Endothelial cell (in vitro differentiated cells): Measurements from ENCODE around the gene FXN. TPM values are rescaled to one million over a fixed set of nuclear protein-coding genes. Genes with fewer than 3 reads are reported as not detected.

ENCODE experiments used
- DNase-seq: peaks from one replicate; pipeline ENCODE4 v3.0.0; 2021; ENCODE audit warnings: low spot score
- H3K27ac Mint-ChIP-seq: one replicate; pipeline ENCODE4 v1.8.0; 2021; ENCODE audit warnings: mixed read lengths, inconsistent platforms; ENCODE audit not compliant: unreplicated experiment
- H3K27me3 Mint-ChIP-seq: one replicate; pipeline ENCODE4 v1.8.0; 2021; ENCODE audit warnings: mild to moderate bottlenecking, moderate library complexity, mixed read lengths, inconsistent platforms; ENCODE audit not compliant: unreplicated experiment
- H3K36me3 Mint-ChIP-seq: one replicate; pipeline ENCODE4 v1.8.0; 2021; ENCODE audit warnings: mild to moderate bottlenecking, low read depth, mixed read lengths, inconsistent platforms; ENCODE audit not compliant: unreplicated experiment
- H3K4me1 Mint-ChIP-seq: one replicate; pipeline ENCODE4 v1.8.0; 2021; ENCODE audit warnings: mild to moderate bottlenecking, mixed read lengths, inconsistent platforms; ENCODE audit not compliant: unreplicated experiment
- H3K4me3 Mint-ChIP-seq: one replicate; pipeline ENCODE4 v1.8.0; 2021; ENCODE audit warnings: mild to moderate bottlenecking, mixed read lengths, inconsistent platforms; ENCODE audit not compliant: unreplicated experiment
- H3K9me3 Mint-ChIP-seq: one replicate; pipeline ENCODE4 v1.8.0; 2021; ENCODE audit warnings: mixed read lengths, inconsistent platforms; ENCODE audit not compliant: unreplicated experiment
- CTCF ChIP-seq: fragments of 200-600 bp; sonication (generic); IDR thresholded peaks from one replicate; pipeline ENCODE4 v1.5.0; 2021; ENCODE audit warnings: antibody characterized with exemption; ENCODE audit not compliant: unreplicated experiment
- total RNA-seq: library from RNA; stranded (reverse); fragmentation: NEBNext Ultra II Directional; extraction: Animal tissue kit (Norgen Biotek cat#: 25700); gene quantifications from one replicate; pipeline ENCODE4 v1.2.1, GENCODE V29; 2021; ENCODE audit not compliant: unreplicated experiment

FXN gene
- total RNA-seq, 1 donor from 2014 or later: 14.4 TPM

GRCh38 chr9:69054989-69055388, 19.4 kb downstream of the FXN start:
- H3K4me1 Mint-ChIP-seq: no peaks in the 10 kb centered on the region
- DNase-seq: no peak
- no peak for TF ChIP-seq CTCF
- no peaks in the 10 kb centered on the region for H3K9me3 Mint-ChIP-seq
- peaks cover 2% of the 10 kb centered on the region for H3K27me3 Mint-ChIP-seq
- H3K27ac Mint-ChIP-seq: no peak overlapping the region
- no peak overlapping the region for H3K4me3 Mint-ChIP-seq
- H3K36me3 Mint-ChIP-seq: peaks cover 6% of the 10 kb centered on the region

- TF ChIP-seq CTCF: no peak
- Mint-ChIP-seq H3K27ac (no peak overlapping the region), H3K4me3 (no peak overlapping the region), H3K27me3 (peaks cover 2% of the 10 kb centered on the region), H3K4me1 (peaks cover 2% of the 10 kb centered on the region), H3K36me3 (peaks cover 6% of the 10 kb centered on the region), H3K9me3 (no peaks in the 10 kb centered on the region)
- no peak for DNase-seq
These were observed 20.8 kb downstream of the FXN start for GRCh38 chr9:69056191-69056815.

- TF ChIP-seq CTCF: no peak
- Mint-ChIP-seq H3K27me3 (peaks cover 2% of the 10 kb centered on the region), H3K9me3 (no peaks in the 10 kb centered on the region), H3K27ac (no peak overlapping the region), H3K4me1 (peaks cover 2% of the 10 kb centered on the region), H3K4me3 (no peak overlapping the region), H3K36me3 (peaks cover 5% of the 10 kb centered on the region)
- DNase-seq: no peak
These were observed 22.5 kb downstream of the FXN start for GRCh38 chr9:69058101-69058500.

GRCh38 chr9:69060766-69061165, 25.2 kb downstream of the FXN start:
- Mint-ChIP-seq H3K9me3 (no peaks in the 10 kb centered on the region), H3K36me3 (no peaks in the 10 kb centered on the region), H3K4me3 (no peak overlapping the region), H3K27ac (no peak overlapping the region), H3K27me3 (peaks cover 2% of the 10 kb centered on the region), H3K4me1 (peaks cover 2% of the 10 kb centered on the region)
- no peak for DNase-seq
- TF ChIP-seq CTCF: no peak

- no peaks in the 10 kb centered on the region for H3K9me3 Mint-ChIP-seq
- H3K4me1 Mint-ChIP-seq: peaks cover 2% of the 10 kb centered on the region
- no peaks in the 10 kb centered on the region for H3K27me3 Mint-ChIP-seq
- H3K27ac Mint-ChIP-seq: no peak overlapping the region
- no peak overlapping the region for H3K4me3 Mint-ChIP-seq
- no peak for DNase-seq
- no peak for TF ChIP-seq CTCF
- peaks cover 4% of the 10 kb centered on the region for H3K36me3 Mint-ChIP-seq
These were observed 26.6 kb downstream of the FXN start for GRCh38 chr9:69062195-69062594.
